Loucy (cell line): Measurements from ENCODE around the gene SLC4A9.

Experiments
- H2AFZ ChIP-seq: fragments of 200-600 bp; sonication (generic); 2 replicates; pipeline ENCODE4 v1.6.0; 2016; ENCODE audit warnings: antibody characterized with exemption, mild to moderate bottlenecking, low read length, moderate library complexity
- H3F3A ChIP-seq: fragments of 200-600 bp; 2 replicates; pipeline ENCODE4 v1.6.0; 2016; ENCODE audit warnings: antibody characterized with exemption, low read depth, mild to moderate bottlenecking
- H3K27me3 ChIP-seq: fragments of 200-600 bp; sonication (generic); 2 replicates; pipeline ENCODE4 v1.6.1; 2014; ENCODE audit warnings: low read length, mild to moderate bottlenecking; ENCODE audit not compliant: insufficient read depth, poor library complexity, severe bottlenecking
- H3K36me3 ChIP-seq: fragments of 200-600 bp; sonication (generic); 2 replicates; pipeline ENCODE4 v1.6.1; 2016; ENCODE audit warnings: low read length; ENCODE audit not compliant: insufficient read depth
- H3K4me1 ChIP-seq: fragments of 200-600 bp; sonication (generic); 2 replicates; pipeline ENCODE4 v1.5.1; 2014; ENCODE audit warnings: low read length, mild to moderate bottlenecking; ENCODE audit not compliant: insufficient read depth, poor library complexity, severe bottlenecking
- H3K4me2 ChIP-seq: fragments of 200-600 bp; sonication (generic); 2 replicates; pipeline ENCODE4 v1.6.0; 2014; ENCODE audit warnings: antibody characterized with exemption, low read length, low read depth, mild to moderate bottlenecking; ENCODE audit not compliant: poor library complexity, severe bottlenecking
- H3K4me3 ChIP-seq: fragments of 200-600 bp; sonication (generic); 2 replicates; pipeline ENCODE4 v1.5.1; 2014; ENCODE audit warnings: low read length, mild to moderate bottlenecking, mixed read lengths; ENCODE audit not compliant: poor library complexity, severe bottlenecking
- H3K79me2 ChIP-seq: fragments of 200-600 bp; sonication (generic); 2 replicates; pipeline ENCODE4 v1.6.1; 2014; ENCODE audit warnings: low read length; ENCODE audit not compliant: insufficient read depth
- H3K9ac ChIP-seq: fragments of 200-600 bp; sonication (generic); 2 replicates; pipeline ENCODE4 v1.6.0; 2014; ENCODE audit warnings: mild to moderate bottlenecking, low read depth, low read length, moderate library complexity; ENCODE audit not compliant: poor library complexity, severe bottlenecking
- H3K9me2 ChIP-seq: fragments of 200-600 bp; sonication (generic); replicated peaks from 2 replicates; pipeline ENCODE4 v1.6.1; 2016; ENCODE audit warnings: low read depth, low read length, mixed read lengths
- H3K9me3 ChIP-seq: fragments of 200-600 bp; sonication (generic); 2 replicates; pipeline ENCODE4 v1.6.1; 2014; ENCODE audit warnings: mild to moderate bottlenecking, antibody characterized with exemption, low read length, low read depth; ENCODE audit not compliant: insufficient read depth
- H4K20me1 ChIP-seq: fragments of 200-600 bp; sonication (generic); 2 replicates; pipeline ENCODE4 v1.6.0; 2014; ENCODE audit warnings: antibody characterized with exemption, low read length, mild to moderate bottlenecking; ENCODE audit not compliant: insufficient read depth, poor library complexity, severe bottlenecking
- EZH2phosphoT487 ChIP-seq: fragments of 200-600 bp; IDR thresholded peaks from 2 replicates; pipeline ENCODE4 v1.6.1; 2018; ENCODE audit warnings: antibody characterized with exemption, mild to moderate bottlenecking, moderate library complexity, borderline replicate concordance
- TF ChIP-seq, protein P1 (sequence below): fragments of 200-600 bp; sonication (generic); conservative IDR thresholded peaks from 2 replicates; pipeline ENCODE4 v1.5.1; 2014; ENCODE audit warnings: mild to moderate bottlenecking, antibody characterized with exemption, low read length

The SLC4A9 gene

DNA sequence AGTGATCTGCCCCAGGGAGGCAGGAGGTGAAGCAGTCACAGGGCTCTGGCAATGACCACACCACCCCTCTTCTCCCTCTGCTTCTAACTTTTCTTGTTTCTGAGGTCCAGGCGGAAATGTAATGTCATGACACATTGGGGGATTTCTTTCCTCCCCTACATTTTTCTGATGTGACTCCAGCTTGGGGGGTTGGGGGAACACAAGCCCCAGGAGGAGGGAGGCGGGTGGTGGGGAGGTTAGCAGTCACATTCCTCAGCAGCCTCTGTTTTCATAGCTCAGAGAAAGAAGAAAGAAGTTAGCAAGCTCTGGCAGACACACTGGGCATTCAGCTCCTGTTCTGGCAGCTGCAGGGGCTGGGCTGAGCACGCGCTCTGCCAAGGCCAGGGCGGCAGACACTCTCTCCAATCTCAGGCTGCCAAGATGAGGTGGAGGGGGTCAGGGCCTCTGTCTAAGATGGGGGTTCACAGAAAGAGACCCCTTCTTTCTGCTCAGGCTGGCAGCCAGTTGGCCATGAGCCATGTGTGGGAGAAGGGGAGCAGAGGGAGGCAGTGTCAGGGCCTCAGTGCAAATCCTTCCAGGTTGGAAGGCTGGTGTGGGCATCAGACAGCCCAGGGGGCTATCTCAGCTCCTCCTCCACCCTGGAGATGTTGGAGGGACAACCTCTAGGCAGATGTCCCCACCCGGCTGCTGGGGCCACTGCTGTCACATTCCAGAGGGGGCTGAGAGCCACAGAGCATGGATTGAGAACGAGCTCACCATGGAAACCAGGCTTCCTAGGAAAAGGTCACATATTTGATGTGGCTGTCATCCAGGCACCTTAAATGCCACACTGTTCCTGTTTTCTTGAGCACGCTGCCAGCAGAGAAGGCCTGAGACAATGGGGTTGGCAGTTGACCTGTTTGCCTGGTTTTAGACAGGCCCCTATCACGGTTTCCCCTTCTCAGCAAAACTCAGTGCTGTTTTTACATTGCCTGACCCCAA lies 37.0 kb upstream of the SLC4A9 start:
- no peaks in the 10 kb centered on the region for H4K20me1 ChIP-seq
- H3K4me2 ChIP-seq = no peak overlapping the region
- H2AFZ ChIP-seq = no peak overlapping the region
- no peaks in the 10 kb centered on the region for H3K27me3 ChIP-seq
- TF ChIP-seq, protein P1, sequence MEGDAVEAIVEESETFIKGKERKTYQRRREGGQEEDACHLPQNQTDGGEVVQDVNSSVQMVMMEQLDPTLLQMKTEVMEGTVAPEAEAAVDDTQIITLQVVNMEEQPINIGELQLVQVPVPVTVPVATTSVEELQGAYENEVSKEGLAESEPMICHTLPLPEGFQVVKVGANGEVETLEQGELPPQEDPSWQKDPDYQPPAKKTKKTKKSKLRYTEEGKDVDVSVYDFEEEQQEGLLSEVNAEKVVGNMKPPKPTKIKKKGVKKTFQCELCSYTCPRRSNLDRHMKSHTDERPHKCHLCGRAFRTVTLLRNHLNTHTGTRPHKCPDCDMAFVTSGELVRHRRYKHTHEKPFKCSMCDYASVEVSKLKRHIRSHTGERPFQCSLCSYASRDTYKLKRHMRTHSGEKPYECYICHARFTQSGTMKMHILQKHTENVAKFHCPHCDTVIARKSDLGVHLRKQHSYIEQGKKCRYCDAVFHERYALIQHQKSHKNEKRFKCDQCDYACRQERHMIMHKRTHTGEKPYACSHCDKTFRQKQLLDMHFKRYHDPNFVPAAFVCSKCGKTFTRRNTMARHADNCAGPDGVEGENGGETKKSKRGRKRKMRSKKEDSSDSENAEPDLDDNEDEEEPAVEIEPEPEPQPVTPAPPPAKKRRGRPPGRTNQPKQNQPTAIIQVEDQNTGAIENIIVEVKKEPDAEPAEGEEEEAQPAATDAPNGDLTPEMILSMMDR = no peak
- no peak for TF ChIP-seq EZH2phosphoT487
- no peaks in the 10 kb centered on the region for H3K9me2 ChIP-seq
- H3K4me3 ChIP-seq = no peak overlapping the region
- H3K4me1 ChIP-seq = no peaks in the 10 kb centered on the region
- H3K9me3 ChIP-seq = no peaks in the 10 kb centered on the region
- H3K79me2 ChIP-seq = no peaks in the 10 kb centered on the region
- H3K36me3 ChIP-seq = no peaks in the 10 kb centered on the region
- H3F3A ChIP-seq = no peaks in the 10 kb centered on the region
- no peak overlapping the region for H3K9ac ChIP-seq

DNA sequence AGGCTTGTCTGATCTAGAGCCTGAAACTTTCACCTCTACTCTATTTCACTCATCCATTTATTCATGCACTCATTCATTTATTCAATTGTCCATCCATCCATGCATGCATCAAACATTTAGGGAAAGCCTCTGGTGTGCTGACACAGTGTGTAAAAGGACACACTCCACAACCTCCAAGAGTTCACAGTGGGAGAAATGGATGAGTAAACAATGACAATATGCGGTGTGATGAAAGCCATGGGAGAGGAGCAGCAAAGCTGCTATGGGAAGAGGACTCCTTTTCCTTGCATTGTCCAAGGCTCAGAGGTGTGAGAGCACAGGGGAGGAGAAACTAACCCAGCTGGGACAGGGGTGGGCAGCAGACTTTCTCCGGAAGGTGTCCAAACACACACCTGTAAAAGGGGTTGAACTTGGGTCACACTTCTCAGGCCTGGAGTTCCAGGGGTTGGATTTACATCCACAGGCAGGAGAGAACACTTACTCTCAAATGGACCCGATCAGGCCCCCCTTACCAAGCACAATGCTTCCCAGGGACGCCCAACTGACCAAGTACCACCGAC lies 35.9 kb upstream of the SLC4A9 start:
- Histone ChIP-seq H3K4me1 (no peaks in the 10 kb centered on the region), H3K27me3 (no peaks in the 10 kb centered on the region), H3K9me3 (no peaks in the 10 kb centered on the region), H2AFZ (no peak overlapping the region), H3K4me3 (no peak overlapping the region), H4K20me1 (no peaks in the 10 kb centered on the region), H3K4me2 (no peak overlapping the region), H3K9ac (no peak overlapping the region), H3K79me2 (no peaks in the 10 kb centered on the region), H3K9me2 (no peaks in the 10 kb centered on the region), H3F3A (no peaks in the 10 kb centered on the region), H3K36me3 (no peaks in the 10 kb centered on the region)
- no peak for TF ChIP-seq EZH2phosphoT487
- TF ChIP-seq, protein P1 = no peak

DNA sequence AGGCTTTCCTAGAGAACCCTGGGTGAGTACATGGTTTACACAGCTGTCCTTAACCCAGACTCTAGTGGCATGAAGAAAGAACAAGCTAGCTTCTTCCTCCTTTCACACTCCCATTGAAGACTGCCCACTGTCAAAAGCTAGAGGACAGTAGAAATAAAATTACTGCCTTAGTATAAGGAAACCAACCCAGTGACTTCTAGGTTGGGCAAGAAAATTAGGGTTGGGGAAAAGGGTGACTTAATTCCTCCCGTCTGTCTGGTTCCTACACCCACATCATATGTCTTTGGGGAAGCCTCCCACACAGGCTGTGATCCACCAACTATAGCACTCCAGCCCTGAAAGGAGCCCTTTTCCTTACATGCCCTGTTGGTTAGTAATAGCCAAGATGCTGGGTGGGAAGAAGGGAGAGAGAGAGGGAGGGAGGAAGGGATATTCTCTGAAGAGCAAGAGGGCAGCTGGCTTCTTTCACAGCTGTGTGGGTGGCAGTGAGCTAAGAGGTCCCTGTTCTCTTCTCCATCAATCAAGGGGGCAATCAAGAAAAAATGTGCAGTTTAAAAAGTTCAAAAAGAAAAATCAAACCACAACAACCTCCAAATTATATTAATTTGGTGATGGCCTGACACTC lies 35.3 kb upstream of the SLC4A9 start:
- Histone ChIP-seq H2AFZ (no peak overlapping the region), H3K36me3 (no peaks in the 10 kb centered on the region), H3K9ac (no peak overlapping the region), H3K4me3 (no peak overlapping the region), H3K9me2 (no peaks in the 10 kb centered on the region), H3K4me2 (no peak overlapping the region), H3F3A (no peaks in the 10 kb centered on the region), H3K9me3 (no peaks in the 10 kb centered on the region), H3K79me2 (no peaks in the 10 kb centered on the region), H3K4me1 (no peaks in the 10 kb centered on the region), H4K20me1 (no peaks in the 10 kb centered on the region), H3K27me3 (no peaks in the 10 kb centered on the region)
- TF ChIP-seq, protein P1 = no peak
- no peak for TF ChIP-seq EZH2phosphoT487
